ENCODE results near the gene PGAP1. TPM values are rescaled to one million over a fixed set of nuclear protein-coding genes. Genes with fewer than 3 reads are reported as not detected.

The PGAP1 gene
- total and polyA plus RNA-seq, 12 donors: 0.99 to 9.8 (median 5.6) TPM

GRCh38 chr2:196830701-196831100, 95.8 kb downstream of the PGAP1 start:
- Histone ChIP-seq H3K9me3 (no peaks in the 10 kb centered on the region), H3K4me3 (no peak overlapping the region), H3K36me3 (peaks cover 0 to 5% (median 0%) of the 10 kb centered on the region in 9 donors), H3K27me3 (no peaks in the 10 kb centered on the region), H3K4me1 (no peaks in the 10 kb centered on the region), H3K27ac (no peak overlapping the region)
- DNase-seq: no peak
- TF ChIP-seq, protein P1, sequence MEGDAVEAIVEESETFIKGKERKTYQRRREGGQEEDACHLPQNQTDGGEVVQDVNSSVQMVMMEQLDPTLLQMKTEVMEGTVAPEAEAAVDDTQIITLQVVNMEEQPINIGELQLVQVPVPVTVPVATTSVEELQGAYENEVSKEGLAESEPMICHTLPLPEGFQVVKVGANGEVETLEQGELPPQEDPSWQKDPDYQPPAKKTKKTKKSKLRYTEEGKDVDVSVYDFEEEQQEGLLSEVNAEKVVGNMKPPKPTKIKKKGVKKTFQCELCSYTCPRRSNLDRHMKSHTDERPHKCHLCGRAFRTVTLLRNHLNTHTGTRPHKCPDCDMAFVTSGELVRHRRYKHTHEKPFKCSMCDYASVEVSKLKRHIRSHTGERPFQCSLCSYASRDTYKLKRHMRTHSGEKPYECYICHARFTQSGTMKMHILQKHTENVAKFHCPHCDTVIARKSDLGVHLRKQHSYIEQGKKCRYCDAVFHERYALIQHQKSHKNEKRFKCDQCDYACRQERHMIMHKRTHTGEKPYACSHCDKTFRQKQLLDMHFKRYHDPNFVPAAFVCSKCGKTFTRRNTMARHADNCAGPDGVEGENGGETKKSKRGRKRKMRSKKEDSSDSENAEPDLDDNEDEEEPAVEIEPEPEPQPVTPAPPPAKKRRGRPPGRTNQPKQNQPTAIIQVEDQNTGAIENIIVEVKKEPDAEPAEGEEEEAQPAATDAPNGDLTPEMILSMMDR (IDR thresholded peaks at IDR 0.05): no peak
- no peak for ATAC-seq
- WGBS, 2 donors: 84 to 85% methylated on average over 1 of the region's 1 CpG
- intact Hi-C loops (cut with DNase I): no loop called here

GRCh38 chr2:196827356-196827755, 99.2 kb downstream of the PGAP1 start:
- 70 to 75% methylated on average over 2 of the region's 2 CpGs for WGBS, 2 donors
- intact Hi-C loops (cut with DNase I): no loop called here
- Histone ChIP-seq H3K4me1 (no peaks in the 10 kb centered on the region), H3K4me3 (no peak overlapping the region), H3K27ac (no peak overlapping the region), H3K27me3 (no peaks in the 10 kb centered on the region), H3K36me3 (no peaks in the 10 kb centered on the region), H3K9me3 (no peaks in the 10 kb centered on the region)
- DNase-seq (no peak), ATAC-seq (no peak)
- TF ChIP-seq, protein P1 (IDR thresholded peaks at IDR 0.05): no peak

GRCh38 chr2:196823750-196824522, 102.6 kb downstream of the PGAP1 start:
- no peaks in the 10 kb centered on the region for H3K4me1 ChIP-seq
- H3K4me3 ChIP-seq: no peak overlapping the region
- intact Hi-C loops (cut with DNase I): no loop called here
- H3K9me3 ChIP-seq: peaks cover 0 to 8% (median 0%) of the 10 kb centered on the region in 11 donors
- H3K36me3 ChIP-seq: no peaks in the 10 kb centered on the region
- no peaks in the 10 kb centered on the region for H3K27me3 ChIP-seq
- TF ChIP-seq, protein P1 (IDR thresholded peaks at IDR 0.05): no peak
- ATAC-seq (peak in 3 of 8 donors; percentile 37 to 86 (median 47)), DNase-seq (no peak)
- no peak overlapping the region for H3K27ac ChIP-seq

- H3K36me3 ChIP-seq: no peaks in the 10 kb centered on the region
- intact Hi-C loops (cut with DNase I): no loop called here
- TF ChIP-seq, protein P1 (IDR thresholded peaks at IDR 0.05): no peak
- WGBS, 2 donors: 88 to 97% methylated on average over 1 of the region's 1 CpG
- H3K9me3 ChIP-seq: peaks cover 0 to 25% (median 6%) of the 10 kb centered on the region in 11 donors
- no peak overlapping the region for H3K4me3 ChIP-seq
- H3K27me3 ChIP-seq: no peaks in the 10 kb centered on the region
- DNase-seq (no peak), ATAC-seq (no peak)
- no peak overlapping the region for H3K27ac ChIP-seq
- no peaks in the 10 kb centered on the region for H3K4me1 ChIP-seq
Measured at GRCh38 chr2:196821195-196821594, 105.3 kb downstream of the PGAP1 start.
